ENCODE measurements around the gene CARD19. TPM values are rescaled to one million over a fixed set of nuclear protein-coding genes. Genes with fewer than 3 reads are reported as not detected.
A peak's percentile ranks its signal among the peaks of the same experiment; 100 is the strongest.

CARD19 gene
- total RNA-seq, 1 experiment from 2014 or later: 97.5 TPM

- no peaks in the 10 kb centered on the region for H3K79me2 ChIP-seq (ENCODE audit: low read depth)
- no peaks in the 10 kb centered on the region for H4K20me1 ChIP-seq (ENCODE audit: insufficient read depth)
- no peak overlapping the region for H3K4me3 ChIP-seq
- 0 out of 2 replicates have a peak, but pooled peaks cover 7% of the 10 kb centered on the region for H3F3A ChIP-seq (ENCODE audit: insufficient read depth, low read depth)
- no peak overlapping the region for H2AFZ ChIP-seq
- H3K27me3 ChIP-seq (ENCODE audit: insufficient read depth, low read depth): no peaks in the 10 kb centered on the region
- H3K36me3 ChIP-seq (ENCODE audit: low read depth): no peaks in the 10 kb centered on the region
- BruUV-seq (replicated peaks): no TSS peak
- TF ChIP-seq CTCF (conservative IDR thresholded peaks at IDR 0.05): no peak
- no peak for TF ChIP-seq EZH2 (IDR thresholded peaks at IDR 0.05; ENCODE audit: low read depth)
- no peaks in the 10 kb centered on the region; the same call in 1 of the 2 replicates for H3K4me1 ChIP-seq (replicated peaks; ENCODE audit: insufficient read depth)
- no peaks in the 10 kb centered on the region for H3K9me2 ChIP-seq (ENCODE audit: insufficient read depth)
- no peaks in the 10 kb centered on the region for H3K9me3 ChIP-seq (ENCODE audit: insufficient read depth, low read depth)
- CTCF ChIA-PET: interaction anchor here (0.6 to 1.3 kb wide), 2 partner anchors 18 to 48 kb away, joined by 5 read pairs; no protein-coding TSS in a partner anchor
- intact Hi-C loops (cut with micrococcal nuclease; ENCODE audit: unreplicated experiment): no loop called here
- DNase-seq: no peak
- no peak overlapping the region for H3K4me2 ChIP-seq
- POLR2A ChIA-PET (ENCODE audit: unreplicated experiment): no interaction called here
- no peak overlapping the region for H3K27ac ChIP-seq
Observed at GRCh38 chr9:93156475-93157008, 60.5 kb downstream of the CARD19 start.

GRCh38 chr9:93159601-93160471 is 63.8 kb downstream of the CARD19 start:
- no peak overlapping the region for H2AFZ ChIP-seq
- H3K4me2 ChIP-seq: peak overlapping the region; percentile 55
- intact Hi-C loops (cut with micrococcal nuclease; ENCODE audit: unreplicated experiment): loop anchor here (1.0 to 5.0 kb wide), 5 partner anchors 85 to 802 kb away; partner anchors contain the start of gene FAM120A
- no peaks in the 10 kb centered on the region for H3K9me3 ChIP-seq (ENCODE audit: insufficient read depth, low read depth)
- H3K9me2 ChIP-seq (ENCODE audit: insufficient read depth): no peaks in the 10 kb centered on the region
- no peak overlapping the region for H3K4me3 ChIP-seq
- H3K4me1 ChIP-seq (replicated peaks; ENCODE audit: insufficient read depth): no peaks in the 10 kb centered on the region; the same call in 1 of the 2 replicates
- peak; percentile 60 to 95 for DNase-seq
- no peaks in the 10 kb centered on the region for H3K36me3 ChIP-seq (ENCODE audit: low read depth)
- no peak for TF ChIP-seq EZH2 (IDR thresholded peaks at IDR 0.05; ENCODE audit: low read depth)
- TF ChIP-seq CTCF (conservative IDR thresholded peaks at IDR 0.05): peak; percentile 98
- H4K20me1 ChIP-seq (ENCODE audit: insufficient read depth): no peaks in the 10 kb centered on the region
- no peaks in the 10 kb centered on the region for H3K79me2 ChIP-seq (ENCODE audit: low read depth)
- no peaks in the 10 kb centered on the region for H3K27me3 ChIP-seq (ENCODE audit: insufficient read depth, low read depth)
- H3F3A ChIP-seq (ENCODE audit: insufficient read depth, low read depth): no peaks in the 10 kb centered on the region
- no TSS peak for BruUV-seq (replicated peaks)
- POLR2A ChIA-PET (ENCODE audit: unreplicated experiment): no interaction called here
- no peak overlapping the region for H3K27ac ChIP-seq
- CTCF ChIA-PET: interaction anchor here (0.7 kb wide), 1 partner anchor 346 kb away, joined by 5 read pairs; no protein-coding TSS in a partner anchor

- ChIA-PET CTCF (interaction anchor here (0.6 kb wide), 1 partner anchor 132 kb away, joined by 3 read pairs; no protein-coding TSS in a partner anchor), POLR2A (ENCODE audit: unreplicated experiment) (no interaction called here)
- no TSS peak for BruUV-seq (replicated peaks)
- Histone ChIP-seq H3K9me3 (ENCODE audit: insufficient read depth, low read depth) (no peaks in the 10 kb centered on the region), H3K4me3 (no peak overlapping the region), H3K27ac (no peak overlapping the region), H3K27me3 (ENCODE audit: insufficient read depth, low read depth) (no peaks in the 10 kb centered on the region), H3K36me3 (ENCODE audit: low read depth) (no peaks in the 10 kb centered on the region), H3F3A (ENCODE audit: insufficient read depth, low read depth) (no peaks in the 10 kb centered on the region), H3K4me2 (no peak overlapping the region), H3K79me2 (ENCODE audit: low read depth) (no peaks in the 10 kb centered on the region), H3K9me2 (ENCODE audit: insufficient read depth) (no peaks in the 10 kb centered on the region), H3K4me1 (replicated peaks; ENCODE audit: insufficient read depth) (no peaks in the 10 kb centered on the region; the same call in 1 of the 2 replicates), H4K20me1 (ENCODE audit: insufficient read depth) (no peaks in the 10 kb centered on the region), H2AFZ (no peak overlapping the region)
- intact Hi-C loops (cut with micrococcal nuclease; ENCODE audit: unreplicated experiment): loop anchor here (2.0 to 5.0 kb wide), 3 partner anchors 289 to 800 kb away; partner anchors contain the start of gene FAM120A
- TF ChIP-seq CTCF (conservative IDR thresholded peaks at IDR 0.05): no peak
- DNase-seq: no peak
Observed at GRCh38 chr9:93161786-93162562, 66.0 kb downstream of the CARD19 start.
